H9 (cell line): ENCODE measurements around the gene TAF3. TPM values are rescaled to one million over a fixed set of nuclear protein-coding genes. Genes with fewer than 3 reads are reported as not detected.

Experiments
- DNase-seq: peaks from one replicate; pipeline ENCODE4 v3.0.0-alpha.2; 2017
- H2AFZ ChIP-seq: one replicate; pipeline ENCODE4 v1.6.1; 2013; ENCODE audit warnings: mild to moderate bottlenecking, low read length, control low read depth, moderate library complexity
- H2AK5ac ChIP-seq: 2 replicates; pipeline ENCODE4 v1.6.1; 2013; ENCODE audit warnings: low read length, control low read depth, mixed read lengths; ENCODE audit not compliant: insufficient read length
- H2BK120ac ChIP-seq: one replicate; pipeline ENCODE4 v1.6.1; 2013; ENCODE audit warnings: low read depth, mild to moderate bottlenecking, low read length, control low read depth, inconsistent platforms; ENCODE audit not compliant: poor library complexity, severe bottlenecking
- H2BK12ac ChIP-seq: 2 replicates; pipeline ENCODE4 v1.6.1; 2013; ENCODE audit warnings: low read length, control low read depth, mixed read lengths, low read depth; ENCODE audit not compliant: insufficient read length
- H2BK15ac ChIP-seq: 2 replicates; pipeline ENCODE4 v1.6.1; 2013; ENCODE audit warnings: low read depth, low read length, control low read depth
- H2BK20ac ChIP-seq: one replicate; pipeline ENCODE4 v1.6.1; 2013; ENCODE audit warnings: low read depth, mild to moderate bottlenecking, low read length, control low read depth, inconsistent platforms; ENCODE audit not compliant: poor library complexity, severe bottlenecking
- H2BK5ac ChIP-seq: 2 replicates; pipeline ENCODE4 v1.6.1; 2013; ENCODE audit warnings: low read length, control low read depth, mixed read lengths; ENCODE audit not compliant: insufficient read length
- H3K14ac ChIP-seq: 2 replicates; pipeline ENCODE4 v1.6.1; 2013; ENCODE audit warnings: low read length, control low read depth; ENCODE audit not compliant: insufficient read depth
- H3K18ac ChIP-seq: 2 replicates; pipeline ENCODE4 v1.6.1; 2013; ENCODE audit warnings: low read depth, mild to moderate bottlenecking, mixed read lengths, low read length, control low read depth; ENCODE audit not compliant: insufficient read length
- H3K23ac ChIP-seq: 2 replicates; pipeline ENCODE4 v1.6.1; 2013; ENCODE audit warnings: low read length, control low read depth, mixed read lengths, low read depth; ENCODE audit not compliant: insufficient read length
- H3K23me2 ChIP-seq: 2 replicates; pipeline ENCODE4 v1.6.1; 2013; ENCODE audit warnings: low read depth, mild to moderate bottlenecking, mixed read lengths, low read length, control low read depth; ENCODE audit not compliant: insufficient read length, poor library complexity, severe bottlenecking
- H3K27ac ChIP-seq: 2 replicates; pipeline ENCODE4 v1.5.1; 2013; ENCODE audit warnings: low read length, control low read depth, mixed read lengths, low read depth; ENCODE audit not compliant: insufficient read length
- H3K27me3 ChIP-seq: 2 replicates; pipeline ENCODE4 v1.6.1; 2013; ENCODE audit warnings: low read length, control low read depth, inconsistent platforms; ENCODE audit not compliant: insufficient read depth
- H3K4ac ChIP-seq: 2 replicates; pipeline ENCODE4 v1.6.1; 2013; ENCODE audit warnings: low read depth, mild to moderate bottlenecking, control low read depth, inconsistent platforms, low read length, moderate library complexity
- H3K4me1 ChIP-seq: 2 replicates; pipeline ENCODE4 v1.6.1; 2013; ENCODE audit warnings: low read length, control low read depth, inconsistent platforms; ENCODE audit not compliant: insufficient read depth
- H3K4me2 ChIP-seq: 2 replicates; pipeline ENCODE4 v1.6.1; 2013; ENCODE audit warnings: low read length, control low read depth, mixed read lengths; ENCODE audit not compliant: insufficient read length, insufficient read depth
- H3K56ac ChIP-seq: 2 replicates; pipeline ENCODE4 v1.6.1; 2013; ENCODE audit warnings: low read depth, mild to moderate bottlenecking, mixed read lengths, low read length, control low read depth; ENCODE audit not compliant: insufficient read length
- H3K79me1 ChIP-seq: 2 replicates; pipeline ENCODE4 v1.6.1; 2013; ENCODE audit warnings: low read depth, mild to moderate bottlenecking, moderate library complexity, low read length, control low read depth, inconsistent platforms; ENCODE audit not compliant: insufficient read depth, poor library complexity, severe bottlenecking
- H3K79me2 ChIP-seq: 2 replicates; pipeline ENCODE4 v1.6.1; 2013; ENCODE audit warnings: low read length, control low read depth, inconsistent platforms; ENCODE audit not compliant: insufficient read depth
- H3K9ac ChIP-seq: 2 replicates; pipeline ENCODE4 v1.6.1; 2013; ENCODE audit warnings: low read length, control low read depth, mixed read lengths; ENCODE audit not compliant: insufficient read length; ENCODE audit errors: extremely low read depth
- H3K9me3 ChIP-seq: one replicate; pipeline ENCODE4 v1.6.1; 2013; ENCODE audit warnings: low read depth, low read length, inconsistent platforms; ENCODE audit not compliant: control insufficient read depth
- H3T11ph ChIP-seq: one replicate; pipeline ENCODE4 v1.6.1; 2013; ENCODE audit warnings: mild to moderate bottlenecking, low read length, control low read depth, inconsistent platforms
- H4K20me1 ChIP-seq: one replicate; pipeline ENCODE4 v1.6.1; 2013; ENCODE audit not compliant: control insufficient read depth, insufficient read length, insufficient read depth
- H4K5ac ChIP-seq: 2 replicates; pipeline ENCODE4 v1.6.1; 2013; ENCODE audit warnings: low read depth, mild to moderate bottlenecking, mixed read lengths, low read length, control low read depth; ENCODE audit not compliant: insufficient read length
- H4K8ac ChIP-seq: replicated peaks from 2 replicates; pipeline ENCODE4 v1.6.1; 2013; ENCODE audit warnings: low read length, control low read depth, mixed read lengths, low read depth; ENCODE audit not compliant: insufficient read length
- H4K91ac ChIP-seq: 2 replicates; pipeline ENCODE4 v1.6.1; 2013; ENCODE audit warnings: low read depth, mild to moderate bottlenecking, moderate library complexity, mixed read lengths, low read length, control low read depth; ENCODE audit not compliant: insufficient read length
- H3K27ac Mint-ChIP-seq, 3 experiments: 2 replicates in 2 of 3; 3 replicates in 1 of 3; pipeline ENCODE4 v1.8.0; 2020 to 2021; ENCODE audit warnings: mixed read lengths in 3 of 3, mild to moderate bottlenecking in 1 of 3, moderate library complexity in 1 of 3
- H3K27me3 Mint-ChIP-seq: 2 replicates; pipeline ENCODE4 v1.8.0; 2021; ENCODE audit warnings: low read depth, mild to moderate bottlenecking, moderate library complexity, mixed read lengths
- H3K36me3 Mint-ChIP-seq, 3 experiments: 2 replicates in 2 of 3; 3 replicates in 1 of 3; pipeline ENCODE4 v1.8.0; 2020 to 2021; ENCODE audit warnings: low read depth in 3 of 3, mixed read lengths in 3 of 3; ENCODE audit not compliant: insufficient read depth in 1 of 3
- H3K4me1 Mint-ChIP-seq, 2 experiments: 2 replicates each; pipeline ENCODE4 v1.8.0; 2020; ENCODE audit warnings: mixed read lengths in 2 of 2
- H3K4me3 Mint-ChIP-seq, 2 experiments: 2 replicates in 1 of 2; 3 replicates in 1 of 2; pipeline ENCODE4 v1.8.0; 2020 to 2021; ENCODE audit warnings: mild to moderate bottlenecking in 2 of 2, mixed read lengths in 2 of 2, moderate library complexity in 1 of 2
- H3K9me3 Mint-ChIP-seq, 2 experiments: 2 replicates in 1 of 2; 3 replicates in 1 of 2; pipeline ENCODE4 v1.8.0; 2020; ENCODE audit warnings: mild to moderate bottlenecking in 2 of 2, mixed read lengths in 2 of 2, moderate library complexity in 1 of 2
- CTCF ChIP-seq: fragments of 200-600 bp; sonication (generic); conservative IDR thresholded peaks from 3 replicates; pipeline ENCODE4 v1.8.0; 2021; ENCODE audit warnings: antibody characterized with exemption, mild to moderate bottlenecking
- WGBS: extraction: QIAGEN DNeasy Blood & Tissue Kit; methylation state at CpG from one replicate; pipeline ENCODE4 v1.1.7; 2013; ENCODE audit warnings: missing lambda C conversion rate, low lambda C conversion rate, mixed read lengths; ENCODE audit not compliant: insufficient read length; ENCODE audit errors: extremely low coverage; 5-methylcytosine and 5-hydroxymethylcytosine counted together
- total RNA-seq: library from RNA; stranded (reverse); gene quantifications from 2 replicates; pipeline ENCODE4 v1.2.1, GENCODE V29; 2021

Gene TAF3
- total RNA-seq, 1 experiment from 2014 or later = 10.2 TPM

DNA sequence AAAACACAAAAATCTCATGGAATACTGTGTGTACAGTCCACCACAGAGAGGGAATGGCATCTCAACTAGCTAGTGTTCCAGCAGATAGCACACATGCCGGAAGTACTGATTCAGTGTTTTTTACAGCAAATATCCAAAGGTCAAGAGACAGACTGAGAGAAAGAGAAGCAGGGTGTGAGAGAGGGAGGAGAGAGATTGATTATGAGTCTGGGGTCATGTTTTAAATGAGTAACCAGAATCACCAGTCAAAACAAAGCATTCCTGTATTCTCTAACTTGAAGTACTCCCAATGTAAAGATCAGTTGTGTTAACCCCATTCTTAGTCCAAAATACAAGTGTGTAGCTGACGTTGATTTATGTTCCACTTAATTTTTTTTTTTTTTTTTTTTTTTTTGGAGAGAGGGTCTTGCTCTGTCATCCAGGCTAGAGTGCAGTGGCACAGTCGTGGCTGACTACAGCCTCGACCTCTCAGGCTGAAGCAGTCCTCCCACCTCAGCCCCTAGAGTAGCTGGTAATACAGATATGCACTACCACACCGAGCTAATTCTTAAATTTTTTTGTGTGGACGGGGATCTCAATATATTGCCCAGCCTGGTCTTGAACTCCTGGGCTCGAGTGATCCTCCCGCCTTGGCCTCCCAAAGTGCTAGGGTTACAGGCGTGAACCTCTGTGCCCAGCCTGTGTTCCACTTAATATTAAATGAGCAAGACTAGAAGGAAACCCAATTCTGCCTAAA, 114.2 kb downstream of the TAF3 start:
- no peak for DNase-seq
- H3K14ac ChIP-seq = no peak overlapping the region
- no CpG with 5 or more reads among the region's 9 CpGs for WGBS
- no peaks in the 10 kb centered on the region for H3K79me1 ChIP-seq
- no peak overlapping the region for H2BK20ac ChIP-seq
- no peak overlapping the region for H2BK5ac ChIP-seq
- no peaks in the 10 kb centered on the region for H3K23me2 ChIP-seq
- H3K27me3 ChIP-seq = no peaks in the 10 kb centered on the region
- H3K9ac ChIP-seq = no peak overlapping the region
- H3K27ac Mint-ChIP-seq = peak overlapping the region in 1 of 3 experiments; percentile 10; a peak in 1 of 7 replicates
- H3K4me1 ChIP-seq = no peaks in the 10 kb centered on the region
- H3K4ac ChIP-seq = no peak overlapping the region
- no peak overlapping the region for H3K18ac ChIP-seq
- no peak overlapping the region for H3K27ac ChIP-seq
- no peaks in the 10 kb centered on the region for H3K9me3 ChIP-seq
- no peak overlapping the region for H2BK120ac ChIP-seq
- H2BK15ac ChIP-seq = no peak overlapping the region
- TF ChIP-seq CTCF = no peak
- no peak overlapping the region for H3T11ph ChIP-seq
- peaks cover 0 to 3% (median 0%) of the 10 kb centered on the region in 3 experiments; a peak in 2 of 7 replicates for H3K36me3 Mint-ChIP-seq
- H3K27me3 Mint-ChIP-seq = no peaks in the 10 kb centered on the region
- H2AK5ac ChIP-seq = no peak overlapping the region
- no peak overlapping the region for H4K5ac ChIP-seq
- no peaks in the 10 kb centered on the region for H3K9me3 Mint-ChIP-seq
- H4K20me1 ChIP-seq = no peaks in the 10 kb centered on the region
- no peak overlapping the region for H2BK12ac ChIP-seq
- H3K4me1 Mint-ChIP-seq = peaks cover 4 to 6% of the 10 kb centered on the region in 2 experiments; a peak in 3 of 4 replicates
- H3K23ac ChIP-seq = no peak overlapping the region
- H3K4me3 Mint-ChIP-seq = no peak overlapping the region
- H4K91ac ChIP-seq = no peak overlapping the region
- H3K56ac ChIP-seq = no peak overlapping the region
- H3K4me2 ChIP-seq = no peak overlapping the region
- H3K79me2 ChIP-seq = no peaks in the 10 kb centered on the region
- no peak overlapping the region for H4K8ac ChIP-seq
- no peak overlapping the region for H2AFZ ChIP-seq
